ENCODE results near the gene MYO15A.
A peak's percentile ranks its signal among the peaks of the same experiment; 100 is the strongest.
"Not testable (repeated sequence)": the region's sequence is repeated elsewhere in the genome, so short reads cannot be mapped to it uniquely, and the experiment has no call there.

MYO15A gene

DNA sequence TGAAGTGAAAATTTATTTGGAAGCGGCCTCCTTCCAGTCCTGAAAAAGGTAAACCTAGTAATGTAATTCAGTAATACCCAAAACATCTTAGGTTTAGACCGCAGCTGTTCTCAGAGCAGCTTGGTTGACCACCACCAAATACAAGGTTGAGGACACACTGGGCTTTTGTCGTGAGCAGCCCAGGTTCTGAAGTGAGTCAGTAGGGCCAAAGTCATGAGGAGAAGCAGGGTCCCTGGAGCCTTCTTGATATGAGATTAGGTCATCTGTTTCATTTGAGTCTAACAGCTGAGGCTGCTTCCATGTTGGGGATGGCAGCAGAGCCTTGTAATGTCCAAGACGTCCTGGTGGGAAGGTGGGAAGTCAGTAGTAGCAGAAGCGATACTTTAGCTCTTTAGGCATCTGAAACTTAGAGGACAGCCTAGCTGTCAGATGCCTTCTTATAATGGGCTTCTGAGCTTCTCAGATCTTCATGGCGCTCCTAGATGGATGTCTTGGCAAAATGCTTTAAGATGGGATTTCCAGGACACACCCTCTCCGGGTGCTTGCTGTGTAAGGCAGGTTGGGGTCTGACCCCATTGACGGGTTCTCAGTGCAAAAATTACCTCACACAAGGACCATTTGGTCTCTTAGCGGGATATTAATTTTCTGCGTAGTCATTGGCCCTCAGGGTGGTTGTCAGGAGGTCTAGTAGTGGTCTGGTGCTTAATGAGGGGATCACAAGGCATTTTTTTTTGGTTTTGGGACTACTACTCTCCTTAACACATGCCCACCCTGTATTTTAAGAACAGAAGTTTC is 77.5 kb downstream of the MYO15A start:
- no peak for DNase-seq

DNA sequence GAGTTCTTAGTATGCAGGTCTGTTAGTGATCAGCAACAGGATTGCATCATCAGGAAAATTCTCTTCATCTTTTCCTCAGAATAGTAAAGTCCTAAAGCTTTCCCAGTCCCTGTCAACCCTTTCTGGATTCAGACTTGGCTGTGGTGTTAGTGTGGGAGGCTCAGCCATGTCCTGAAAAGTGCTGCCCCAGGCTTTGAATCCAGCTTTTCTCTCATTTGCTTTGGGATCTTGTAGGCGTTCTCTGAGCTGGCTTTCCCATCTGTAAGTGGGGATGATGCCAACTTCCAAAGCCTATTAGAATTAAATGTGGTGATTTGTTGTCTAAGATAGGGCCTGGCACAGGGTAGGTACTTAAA is 78.0 kb downstream of the MYO15A start:
- no peak for DNase-seq

DNA sequence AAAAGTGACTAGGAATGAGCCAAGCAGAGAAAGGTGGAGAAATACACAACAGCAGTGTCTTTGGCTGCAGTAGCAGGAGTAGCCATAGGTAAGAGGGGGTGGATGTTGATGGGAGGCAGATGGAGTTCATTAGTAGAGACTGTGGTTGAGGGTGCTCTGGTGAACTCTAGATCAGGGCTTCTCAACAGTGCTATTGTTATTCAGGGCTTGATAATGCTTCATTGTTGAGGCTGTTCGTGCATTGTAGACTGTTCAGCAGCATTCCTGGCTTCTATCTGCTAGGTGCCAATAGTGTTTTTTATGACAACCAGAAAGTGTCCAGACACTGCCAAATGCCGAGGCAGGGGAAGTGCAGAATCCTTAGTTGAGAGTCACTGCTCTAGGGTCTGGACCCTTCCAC is 78.7 kb downstream of the MYO15A start:
- no peak for DNase-seq

DNA sequence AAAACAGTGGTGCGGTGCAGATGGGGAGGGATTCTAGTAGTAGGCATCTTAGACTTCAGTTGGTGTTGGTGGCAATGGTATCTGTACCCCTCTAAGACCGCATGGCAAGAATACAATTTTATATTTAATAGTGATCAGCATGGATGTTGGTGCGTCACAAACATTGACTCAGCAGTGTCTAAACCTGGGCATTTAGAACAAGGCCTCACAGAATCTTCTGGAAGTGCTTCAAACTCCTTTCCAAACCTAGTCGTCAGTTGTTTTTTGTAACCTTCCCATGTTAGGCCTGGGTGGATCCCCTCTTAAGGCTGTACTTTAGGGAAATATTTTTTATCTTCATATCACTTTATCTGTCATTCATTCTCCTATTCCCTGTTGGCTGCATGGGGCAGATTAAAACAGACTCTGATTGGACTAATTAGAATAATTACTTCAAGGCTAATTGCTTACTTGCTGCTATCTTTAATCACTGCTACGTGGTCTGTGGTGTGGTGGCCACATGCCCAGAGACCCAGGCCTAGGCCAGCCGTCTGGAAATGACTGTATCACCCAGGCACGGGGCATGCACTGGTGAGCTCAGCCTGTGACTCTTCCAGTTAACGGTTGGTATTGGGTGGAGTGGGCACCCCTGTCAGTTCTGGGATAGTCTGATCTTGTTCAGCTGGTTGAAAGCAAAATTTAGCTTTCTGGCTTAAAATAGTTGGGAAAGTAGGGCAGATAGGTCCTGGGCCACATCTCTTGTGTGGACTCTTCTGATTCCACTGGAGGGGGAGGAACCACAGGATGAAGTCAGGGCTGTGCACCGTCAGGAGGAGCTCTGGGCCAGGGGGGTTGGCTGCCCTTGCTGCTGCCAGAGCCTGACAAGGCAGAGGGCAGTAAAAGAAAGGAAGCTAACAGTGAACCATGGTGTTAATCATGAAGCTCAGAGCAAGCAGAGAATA is 79.5 kb downstream of the MYO15A start:
- DNase-seq: no peak

DNA sequence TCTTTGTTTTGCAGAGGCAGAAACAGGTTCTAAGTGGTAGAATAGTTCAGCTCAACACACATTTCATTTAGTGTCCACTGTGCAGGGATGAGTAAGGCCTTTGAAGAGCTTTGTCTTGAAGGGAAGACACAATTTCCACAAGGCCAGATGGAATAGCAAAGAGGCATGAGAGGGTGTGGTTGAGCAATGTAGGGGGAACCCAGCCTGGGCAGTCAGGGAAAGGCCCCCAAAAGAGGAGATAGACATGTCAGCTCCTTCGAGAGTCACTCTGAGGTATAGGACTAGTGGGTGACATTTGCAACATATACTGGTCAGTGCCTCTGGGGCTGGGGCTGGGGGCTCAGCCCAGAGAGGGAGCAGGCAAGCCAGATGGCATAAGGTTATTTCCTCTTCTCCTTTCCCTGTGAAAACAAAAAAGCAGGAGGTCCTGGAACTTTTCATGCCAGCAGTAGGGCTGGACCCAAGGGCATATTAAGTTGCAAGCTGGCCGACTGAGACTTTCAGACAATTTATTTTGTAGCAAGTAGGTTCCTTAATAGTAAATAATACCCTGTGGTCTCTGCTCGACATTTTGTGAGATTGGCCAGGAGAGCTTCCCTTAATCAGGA is 82.2 kb downstream of the MYO15A start:
- no peak for DNase-seq

DNA sequence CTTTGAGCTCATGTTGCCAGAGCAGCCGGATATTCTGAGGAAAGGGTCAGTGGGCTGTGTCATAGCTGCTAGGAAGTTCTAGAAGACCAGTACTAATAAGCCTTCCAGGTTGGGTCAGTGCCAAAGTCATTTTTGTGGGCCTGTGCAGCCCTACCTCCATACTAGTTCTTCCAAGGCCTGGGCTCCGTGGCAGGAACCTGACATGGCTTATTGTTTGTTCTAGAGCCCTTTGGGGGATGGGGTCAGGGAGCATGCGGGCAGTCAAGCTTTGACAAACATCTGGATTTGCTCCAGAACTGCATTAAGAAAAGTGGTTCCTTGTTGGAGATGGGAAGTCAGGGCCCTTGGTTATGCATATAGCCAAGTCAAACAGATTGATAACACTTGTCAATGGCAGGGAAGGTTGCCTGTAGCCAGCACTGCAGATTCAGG is 82.7 kb downstream of the MYO15A start:
- DNase-seq: no peak

DNA sequence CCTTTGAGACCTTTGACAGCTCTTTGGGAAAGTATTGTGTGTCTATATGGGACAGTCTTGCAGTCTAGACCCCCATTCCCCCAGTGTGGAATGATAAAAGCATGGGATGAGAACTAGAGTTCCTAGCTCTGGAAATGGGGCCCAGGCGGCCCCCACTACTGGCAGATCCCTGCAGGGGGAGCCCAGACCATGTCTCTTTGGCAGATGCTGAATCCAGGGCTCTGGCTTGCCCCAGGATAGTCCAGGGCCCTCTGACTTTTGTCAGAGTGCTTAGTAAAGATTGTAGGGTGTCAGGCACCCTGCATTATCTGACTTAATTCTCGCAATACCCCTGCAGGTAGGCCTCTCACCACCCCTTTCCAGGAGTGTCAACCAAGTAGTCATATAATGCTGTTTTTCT is 83.4 kb downstream of the MYO15A start:
- no peak for DNase-seq

DNA sequence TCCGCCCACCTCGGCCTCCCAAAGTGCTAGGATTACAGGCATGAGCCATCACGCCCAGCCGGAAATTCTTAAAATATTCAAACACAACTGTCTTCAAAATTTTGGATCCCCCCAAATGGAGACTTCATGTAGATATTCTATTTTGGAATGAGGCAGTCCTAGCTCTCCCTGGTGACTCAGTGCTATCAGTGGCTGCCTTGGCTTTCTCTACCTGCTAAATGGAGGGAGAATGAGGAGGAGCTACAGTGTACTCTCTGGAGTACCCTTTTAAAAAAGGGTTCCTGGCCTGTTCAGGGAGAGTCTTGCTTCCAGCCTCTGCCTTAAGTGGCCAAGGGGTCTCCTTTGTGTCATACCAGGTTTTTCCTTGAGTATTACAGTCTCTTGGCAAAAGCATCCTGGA is 85.8 kb downstream of the MYO15A start:
- DNase-seq: no peak

DNA sequence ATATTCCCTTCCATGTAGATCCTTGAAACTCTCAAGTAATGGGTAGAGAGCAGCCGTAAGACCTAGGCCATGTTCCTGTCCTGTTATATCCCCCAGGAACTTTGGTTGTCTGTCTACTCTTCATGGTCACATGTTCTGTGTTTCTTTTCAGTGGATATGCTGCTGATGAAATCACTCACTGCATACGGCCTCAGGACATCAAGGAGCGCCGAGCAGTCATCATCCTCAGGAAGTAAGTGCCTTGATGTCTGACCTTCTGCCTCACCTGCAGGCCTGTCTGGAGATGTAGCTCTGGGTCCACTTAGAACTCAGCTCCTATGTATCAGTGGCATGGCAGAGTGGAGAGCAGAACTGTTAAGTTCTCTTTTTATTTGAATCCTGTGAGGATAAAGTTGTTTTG is 86.2 kb downstream of the MYO15A start:
- DNase-seq: no peak

DNA sequence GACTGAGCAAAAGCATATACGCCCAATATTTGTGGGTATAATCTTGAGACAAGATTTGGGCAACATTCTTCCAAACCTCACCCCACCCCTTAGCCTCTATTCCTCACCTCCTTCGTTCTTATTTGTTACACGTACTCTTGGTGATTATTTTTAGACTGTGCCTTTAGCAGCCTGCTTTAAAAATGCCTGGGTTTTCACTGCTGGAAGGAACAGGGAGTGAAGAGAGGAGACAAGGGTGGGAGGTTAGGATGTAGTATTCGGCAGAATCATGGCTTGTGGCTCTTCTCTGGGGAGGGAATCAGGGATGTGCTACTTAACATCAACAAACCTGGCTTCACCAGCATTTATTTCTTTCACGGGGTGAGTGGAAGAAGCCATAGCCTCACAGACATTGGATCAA is 86.7 kb downstream of the MYO15A start:
- no peak for DNase-seq

DNA sequence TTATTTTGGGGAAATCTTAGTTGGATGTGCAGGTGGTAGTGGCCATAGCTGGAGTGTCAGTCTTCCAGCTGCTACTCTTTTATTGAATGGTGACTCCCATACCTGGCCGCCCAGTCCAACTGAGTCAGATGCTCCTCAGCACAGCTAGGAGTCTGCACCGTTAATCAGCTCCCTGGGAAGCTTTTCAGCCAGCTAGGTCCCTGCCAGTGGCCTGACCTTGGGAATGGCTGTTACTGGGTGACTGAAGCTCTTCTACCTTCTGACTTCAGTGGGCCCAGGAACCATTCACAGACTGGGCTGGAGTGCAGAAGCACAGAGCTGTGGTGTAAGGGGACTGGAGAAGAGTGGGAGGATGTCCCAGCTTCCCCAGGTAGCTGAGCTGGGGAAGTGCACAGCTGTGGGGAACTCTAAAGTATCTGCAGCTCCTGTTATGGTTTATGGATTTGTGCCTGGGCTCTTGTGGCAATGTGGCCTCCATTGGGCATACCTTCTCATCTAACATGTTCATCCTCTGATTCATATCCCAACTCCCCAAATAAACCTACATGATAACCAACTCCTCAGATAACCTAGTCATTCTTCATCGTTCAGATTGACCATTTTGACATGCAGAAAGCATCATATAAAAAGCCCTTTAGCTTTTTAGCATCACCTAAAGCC is 89.1 kb downstream of the MYO15A start:
- DNase-seq: no peak

DNA sequence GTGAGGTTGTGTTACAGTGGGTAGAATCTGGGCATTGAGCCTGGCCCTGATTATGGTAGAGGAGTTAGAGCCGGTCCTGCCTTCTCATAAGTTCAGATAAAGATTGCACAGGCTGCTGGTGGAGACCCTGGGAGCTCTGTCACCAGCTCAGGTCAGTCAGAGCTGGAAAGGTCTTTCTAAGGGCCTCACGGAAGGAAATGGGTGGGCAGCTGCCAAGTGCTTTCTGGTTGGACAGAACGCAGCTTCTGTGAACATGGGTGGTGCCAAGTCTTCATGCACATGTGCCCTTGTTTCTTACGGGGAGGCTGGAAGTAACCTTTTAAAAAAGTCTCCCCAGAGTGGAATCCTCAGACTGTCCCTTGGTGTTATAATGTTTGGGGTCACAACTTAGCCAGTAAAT is 90.0 kb downstream of the MYO15A start:
- DNase-seq: no peak

DNA sequence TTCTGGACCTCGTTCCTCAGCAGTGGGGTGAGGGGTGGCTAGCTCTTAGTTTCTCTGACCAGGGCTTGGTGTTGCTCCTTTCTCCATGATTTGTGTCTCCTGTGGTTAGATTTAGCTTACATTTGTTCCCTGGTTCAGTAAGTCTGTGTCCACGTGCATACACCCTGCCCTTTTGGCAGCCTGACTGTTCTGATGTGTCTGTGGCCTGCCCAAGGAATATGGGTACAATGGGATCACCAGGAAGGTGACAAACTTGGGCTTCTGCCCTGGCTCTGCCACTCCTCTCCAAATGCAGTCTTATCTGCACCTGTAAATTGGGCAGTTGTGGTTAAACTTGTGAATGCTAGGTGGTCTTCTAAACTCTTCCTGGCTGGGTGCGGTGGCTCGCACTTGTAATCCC is 92.6 kb downstream of the MYO15A start:
- no peak for DNase-seq

DNA sequence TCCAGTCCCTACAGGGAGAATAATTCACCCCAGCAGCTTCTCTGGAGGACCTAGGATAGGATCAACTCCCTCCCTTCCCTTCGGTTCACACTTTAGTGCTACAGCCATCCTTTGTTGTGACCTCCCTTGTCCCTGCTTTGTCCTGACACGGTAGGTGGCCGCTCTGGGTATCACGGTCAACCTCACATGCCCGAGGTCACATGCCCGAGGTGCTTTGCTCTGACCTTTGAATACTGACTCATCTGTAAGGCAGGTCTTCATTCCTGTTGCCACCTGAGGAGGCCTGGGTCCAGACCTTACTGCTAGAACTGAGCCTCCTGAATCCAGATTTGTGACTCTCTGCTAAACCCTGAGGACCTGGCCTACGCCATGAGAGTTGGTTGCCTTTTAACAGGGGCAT is 94.8 kb downstream of the MYO15A start:
- no peak for DNase-seq

DNA sequence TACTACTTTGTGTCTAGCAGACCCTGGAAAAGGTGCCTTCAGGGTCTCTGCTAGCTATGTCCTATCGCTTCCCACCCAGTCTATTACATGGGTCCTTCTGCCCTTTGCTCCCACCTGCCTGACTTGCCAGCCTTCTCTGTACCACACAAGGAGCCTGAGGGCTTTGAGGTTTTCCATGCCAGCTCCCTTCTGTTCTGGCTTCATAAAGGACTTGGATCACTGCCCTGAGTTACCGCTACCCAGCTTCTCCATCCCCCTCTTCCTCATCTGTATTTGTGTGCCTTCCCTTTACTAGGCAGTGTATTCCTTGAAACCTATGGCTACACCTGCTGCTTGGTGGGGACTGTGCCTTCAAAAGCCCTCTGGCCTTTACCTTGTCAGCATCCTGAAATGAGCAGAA is 97.3 kb downstream of the MYO15A start:
- DNase-seq: no peak

DNA sequence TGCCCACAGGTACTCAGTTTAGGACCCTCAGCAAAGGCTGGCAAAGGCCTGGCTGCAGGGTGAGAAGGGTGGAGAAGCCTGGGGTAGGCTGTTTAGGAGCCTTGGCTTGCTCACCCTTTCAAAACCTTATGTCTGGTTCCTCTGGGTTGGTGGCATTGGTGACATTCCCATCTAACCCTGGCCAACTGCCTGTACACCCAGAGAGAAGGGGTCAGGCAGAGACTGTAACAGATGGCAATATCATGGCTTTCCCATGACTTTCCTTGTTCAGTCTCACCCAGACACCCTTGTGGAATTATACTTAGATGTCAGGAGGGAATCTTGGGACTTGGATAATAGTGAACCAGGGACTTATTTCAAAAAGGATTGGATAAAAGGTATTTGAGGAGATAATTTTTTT is 98.4 kb downstream of the MYO15A start:
- no peak for DNase-seq

DNA sequence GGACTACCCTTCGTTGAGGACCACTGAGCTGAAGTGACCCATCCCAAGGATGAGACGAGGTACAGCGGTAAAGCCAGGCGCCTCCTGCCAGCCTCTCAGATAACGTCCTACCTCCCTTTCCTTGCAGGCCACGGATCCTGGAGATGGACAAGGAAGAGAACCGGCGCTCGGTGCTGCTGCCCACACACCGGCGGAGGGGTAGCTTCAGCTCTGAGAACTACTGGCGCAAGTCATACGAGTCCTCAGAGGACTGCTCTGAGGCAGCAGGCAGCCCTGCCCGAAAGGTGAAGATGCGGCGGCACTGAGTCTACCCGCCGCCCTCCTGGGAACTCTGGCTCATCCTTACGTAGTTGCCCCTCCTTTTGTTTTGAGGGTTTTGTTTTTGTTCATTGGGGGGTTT is 99.5 kb downstream of the MYO15A start:
- no peak for DNase-seq

DNA sequence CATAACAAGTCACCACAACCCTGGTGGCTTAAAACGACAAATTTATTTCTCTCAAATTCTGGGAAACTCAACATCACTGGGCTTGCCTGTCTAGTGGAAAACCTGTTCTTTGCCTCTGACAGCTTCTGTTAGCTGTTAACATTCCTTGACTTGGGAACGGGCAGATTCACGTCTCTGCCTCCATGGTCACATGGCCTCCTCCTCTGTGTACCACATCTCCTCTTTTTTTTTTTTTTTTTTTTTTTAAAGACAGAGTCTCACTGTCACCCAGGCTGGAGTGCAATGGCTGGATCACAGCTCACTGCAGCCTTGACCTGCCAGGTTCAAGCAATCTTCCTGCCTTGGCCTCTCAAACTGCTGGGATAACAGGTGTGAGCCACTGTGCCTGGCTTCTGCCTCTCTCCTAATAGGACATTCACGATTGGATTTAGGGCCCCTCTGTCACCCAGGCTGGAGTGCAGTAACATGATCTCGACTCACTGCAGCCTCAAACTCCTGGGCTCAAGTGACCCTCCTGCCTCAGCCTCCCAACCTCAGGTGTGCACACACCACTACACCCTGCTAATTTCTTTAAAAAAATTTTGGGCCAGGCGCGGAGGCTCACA is 105.2 kb downstream of the MYO15A start:
- DNase-seq: no peak

DNA sequence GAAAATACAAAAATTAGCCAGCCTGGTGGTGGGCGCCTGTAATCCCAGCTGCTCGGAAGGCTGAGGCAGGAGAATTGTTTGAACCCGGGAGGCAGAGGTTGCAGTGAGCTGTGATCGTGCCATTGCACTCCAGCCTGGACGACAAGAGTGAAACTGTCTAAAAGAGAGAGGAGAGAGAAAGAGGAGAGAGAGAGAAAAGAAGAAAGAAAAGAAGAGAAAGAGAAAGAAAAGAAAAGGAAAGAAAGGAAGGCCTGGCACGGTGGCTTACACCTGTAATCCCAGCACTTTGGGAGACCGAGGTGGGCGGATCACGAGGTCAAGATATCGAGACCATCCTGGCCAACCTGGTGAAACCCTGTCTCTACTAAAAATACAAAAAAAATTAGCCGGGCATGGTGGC is 108.3 kb downstream of the MYO15A start:
- DNase-seq: not testable (repeated sequence)

DNA sequence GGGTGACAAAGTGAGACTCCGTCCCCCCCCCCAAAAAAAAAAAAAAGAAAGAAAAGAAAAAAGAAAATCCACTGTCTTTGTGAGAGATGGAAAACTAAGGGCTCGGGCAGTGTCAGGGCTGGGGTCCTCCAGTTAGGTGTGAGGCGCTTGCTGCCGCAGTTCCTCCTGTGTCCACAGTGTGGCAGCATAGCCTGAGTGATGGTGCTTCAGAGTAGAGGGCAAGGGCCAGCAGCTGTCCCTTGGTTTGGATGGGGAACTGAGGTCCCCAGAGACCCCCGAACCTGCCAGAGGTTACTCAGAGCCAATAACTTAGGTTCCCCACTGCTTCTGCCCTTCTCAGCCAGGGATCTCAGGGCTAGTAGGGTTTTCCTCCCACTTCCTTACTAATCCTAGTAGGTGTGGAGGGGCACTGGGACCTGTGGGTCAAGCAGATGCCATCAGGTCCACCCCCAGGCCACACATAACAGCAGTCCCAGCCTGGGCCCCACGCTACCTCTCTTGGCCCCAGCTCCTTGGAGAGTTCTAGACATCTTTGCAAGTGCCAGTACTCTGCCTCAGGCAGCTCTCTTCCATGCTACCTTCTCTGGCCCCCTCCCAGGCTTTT is 109.0 kb downstream of the MYO15A start:
- DNase-seq: peak; percentile 60 to 67

DNA sequence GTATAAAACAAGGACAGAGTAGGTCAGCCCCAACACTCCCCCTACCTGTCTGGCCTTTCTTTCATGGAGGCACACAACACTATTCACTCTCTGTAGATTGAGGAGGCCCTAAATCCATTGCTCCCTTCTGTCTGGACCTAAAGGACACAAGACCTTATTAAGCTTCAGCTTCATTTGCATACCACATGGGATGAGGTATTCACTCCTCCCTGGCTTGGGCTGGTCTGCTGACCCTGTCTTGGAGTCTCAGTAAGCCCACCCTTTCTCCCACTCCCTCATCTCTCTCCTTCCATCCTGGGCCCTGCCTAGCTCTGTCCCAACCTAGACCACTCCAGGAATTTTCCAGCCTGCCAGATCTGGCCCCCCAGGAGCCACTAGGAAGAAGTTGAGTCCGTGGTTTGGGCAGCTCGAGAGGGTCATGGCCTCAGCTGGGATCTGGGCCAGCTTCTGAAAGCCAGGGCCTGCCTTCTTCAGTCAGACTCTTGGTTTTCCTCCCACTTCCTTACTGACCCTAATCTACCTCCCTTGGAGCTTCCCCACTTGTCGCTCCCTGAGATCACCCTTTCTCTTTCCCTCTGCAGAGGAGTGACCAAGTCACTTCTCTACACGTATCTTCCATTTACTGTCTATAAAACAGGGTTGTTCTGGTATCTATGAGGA is 110.3 kb downstream of the MYO15A start:
- no peak for DNase-seq

DNA sequence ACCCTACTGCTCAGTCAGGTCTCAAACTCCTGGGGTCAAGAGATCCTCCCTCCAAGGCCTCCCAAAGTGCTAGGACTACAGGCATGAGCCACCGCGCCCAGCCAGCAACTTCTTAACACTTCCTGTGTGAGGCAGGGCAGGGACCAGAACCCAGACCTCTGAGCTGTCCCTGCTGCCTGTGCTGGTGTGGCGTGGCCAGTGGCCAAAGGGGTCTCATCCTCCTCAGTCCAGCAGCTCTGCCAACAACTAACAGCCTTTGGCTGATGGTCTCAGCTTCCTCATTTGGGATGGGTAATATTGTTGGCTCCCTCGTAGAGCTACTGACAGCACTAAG is 115.5 kb downstream of the MYO15A start:
- no peak for DNase-seq
